Measurements from ENCODE around the gene PEAR1.
A peak's percentile ranks its signal among the peaks of the same experiment; 100 is the strongest.

The PEAR1 gene

GRCh38 chr1:156959414-156959813, 65.9 kb downstream of the PEAR1 start:
- no peak for TF ChIP-seq CTCF (IDR thresholded peaks at IDR 0.05; ENCODE audit: low read depth, low read length, missing control alignments)
- no peak for DNase-seq (ENCODE audit: low read depth)
- in situ Hi-C loops (cut with HindIII; ENCODE audit: low sequenced_read_pairs): no loop called here
- H3K4me3 ChIP-seq (ENCODE audit: low read depth, low read length): no peak overlapping the region

GRCh38 chr1:156959925-156960324, 66.4 kb downstream of the PEAR1 start:
- H3K4me3 ChIP-seq (ENCODE audit: low read depth, low read length): no peak overlapping the region
- TF ChIP-seq CTCF (IDR thresholded peaks at IDR 0.05; ENCODE audit: low read depth, low read length, missing control alignments): no peak
- DNase-seq (ENCODE audit: low read depth): no peak
- in situ Hi-C loops (cut with HindIII; ENCODE audit: low sequenced_read_pairs): no loop called here

GRCh38 chr1:156961709-156962108, 68.2 kb downstream of the PEAR1 start:
- in situ Hi-C loops (cut with HindIII; ENCODE audit: low sequenced_read_pairs): no loop called here
- no peak overlapping the region for H3K4me3 ChIP-seq (ENCODE audit: low read depth, low read length)
- peak; percentile 29 for TF ChIP-seq CTCF (IDR thresholded peaks at IDR 0.05; ENCODE audit: low read depth, low read length, missing control alignments)
- DNase-seq (ENCODE audit: low read depth): no peak

- TF ChIP-seq CTCF (IDR thresholded peaks at IDR 0.05; ENCODE audit: low read depth, low read length, missing control alignments): no peak
- DNase-seq (ENCODE audit: low read depth): no peak
- H3K4me3 ChIP-seq (ENCODE audit: low read depth, low read length): no peak overlapping the region
These were observed 70.1 kb downstream of the PEAR1 start for GRCh38 chr1:156963621-156964020.

GRCh38 chr1:156964441-156964840, 70.9 kb downstream of the PEAR1 start:
- no peak overlapping the region for H3K4me3 ChIP-seq (ENCODE audit: low read depth, low read length)
- no peak for DNase-seq (ENCODE audit: low read depth)
- in situ Hi-C loops (cut with HindIII; ENCODE audit: low sequenced_read_pairs): no loop called here
- TF ChIP-seq CTCF (IDR thresholded peaks at IDR 0.05; ENCODE audit: low read depth, low read length, missing control alignments): no peak

More at GRCh38 chr1:156963621-156964020, 70.1 kb downstream of the PEAR1 start:
- in situ Hi-C loops (cut with HindIII; ENCODE audit: low sequenced_read_pairs): no loop called here

Measured in astrocyte of the cerebellum (primary cell).